ENCODE measurements around the gene CCL18. TPM values are rescaled to one million over a fixed set of nuclear protein-coding genes. Genes with fewer than 3 reads are reported as not detected.
A peak's percentile ranks its signal among the peaks of the same experiment; 100 is the strongest.

CCL18 gene
- total and polyA plus RNA-seq, 2 of the 8 experiments (the other 6 are each of a cell fraction or from before 2014, with no cell fraction given): not detected

GRCh38 chr17:36094746-36095145 is 30.7 kb downstream of the CCL18 start:
- Histone ChIP-seq H3K79me2 (ENCODE audit: control insufficient read depth in 1 of 2, insufficient read depth in 2 of 2, low read length in 2 of 2) (no peaks in the 10 kb centered on the region), H3K27me3 (replicated peaks in 1 of 4; ENCODE audit: control insufficient read depth in 3 of 4, extremely low read depth in 1 of 4, insufficient read depth in 3 of 4, low read length in 3 of 4) (no peaks in the 10 kb centered on the region), H2BK15ac (ENCODE audit: low read length) (no peak overlapping the region), H3K14ac (ENCODE audit: insufficient read length) (no peak overlapping the region), H3K9ac (replicated peaks in 1 of 4; ENCODE audit: extremely low read depth in 1 of 4, low read depth in 3 of 4, low read length in 3 of 4) (no peak overlapping the region; a peak in 1 of 7 replicates), H3K23me2 (ENCODE audit: low read depth, low read length) (no peaks in the 10 kb centered on the region), H2BK20ac (ENCODE audit: low read length) (no peak overlapping the region), H3K27ac (ENCODE audit: low read depth, low read length) (no peak overlapping the region), H2BK120ac (replicated peaks; ENCODE audit: low read depth, low read length) (no peak overlapping the region), H3K56ac (replicated peaks; ENCODE audit: insufficient read length, low read depth, low read length) (no peak overlapping the region), H2BK12ac (ENCODE audit: low read depth, low read length) (no peak overlapping the region), H4K5ac (ENCODE audit: insufficient read length, low read depth, low read length) (no peak overlapping the region), H3K79me1 (ENCODE audit: low read depth, low read length) (no peaks in the 10 kb centered on the region), H4K91ac (replicated peaks; ENCODE audit: insufficient read length, low read length) (no peak overlapping the region), H2AK5ac (ENCODE audit: low read depth, low read length) (no peak overlapping the region), H3K4ac (replicated peaks; ENCODE audit: insufficient read length, low read depth, low read length) (no peak overlapping the region), H3K4me2 (ENCODE audit: insufficient read depth in 1 of 2, low read depth in 2 of 2, low read length in 2 of 2) (no peak overlapping the region), H2BK5ac (ENCODE audit: low read depth, low read length) (no peak overlapping the region), H3K18ac (ENCODE audit: extremely low read depth, low read length) (no peak overlapping the region), H2AFZ (ENCODE audit: low read length) (0 out of 2 replicates have a peak overlapping the region, but pooled peaks have one; percentile 53), H3K36me3 (ENCODE audit: control insufficient read depth in 2 of 4, insufficient read depth in 4 of 4, low read length in 3 of 4) (no peaks in the 10 kb centered on the region), H3K4me3 (ENCODE audit: extremely low read depth in 1 of 4, insufficient read depth in 2 of 4, low read depth in 3 of 4, low read length in 4 of 4) (no peak overlapping the region), H3K4me1 (replicated peaks in 1 of 4; ENCODE audit: control insufficient read depth in 3 of 4, insufficient read depth in 4 of 4, low read length in 3 of 4) (no peaks in the 10 kb centered on the region; a peak in 1 of 7 replicates), H3K9me3 (ENCODE audit: insufficient read depth in 2 of 2, low read depth in 1 of 2, low read length in 1 of 2) (no peaks in the 10 kb centered on the region), H3K23ac (ENCODE audit: insufficient read length) (no peak overlapping the region), H4K20me1 (replicated peaks in 1 of 2; ENCODE audit: control insufficient read depth in 1 of 2, insufficient read depth in 2 of 2, low read length in 2 of 2) (no peaks in the 10 kb centered on the region), H4K8ac (ENCODE audit: extremely low read depth, insufficient read depth, low read length) (no peak overlapping the region)
- WGBS, 2 experiments (ENCODE audit: extremely low coverage in 1 of 2, insufficient coverage in 1 of 2, insufficient read length in 1 of 2, insufficient replicate concordance in 2 of 2, low coverage in 1 of 2, low lambda C conversion rate in 2 of 2, missing lambda C conversion rate in 1 of 2): 91% methylated on average over 6 of the region's 7 CpGs; no CpG with 5 or more reads in 1 of the 2 experiments
- POLR2A ChIA-PET (ENCODE audit: partially characterized antibody): no interaction called here
- FAIRE-seq (no peak), DNase-seq (ENCODE audit: low read depth in 1 of 2, low spot score in 2 of 2) (no peak)
- CTCF ChIA-PET (ENCODE audit: partially characterized antibody): no interaction called here
- TF ChIP-seq EGR1 (IDR thresholded peaks at IDR 0.05; ENCODE audit: borderline replicate concordance, low read depth, low read length) (no peak), TAF7 (optimal IDR thresholded peaks at IDR 0.05; ENCODE audit: borderline replicate concordance, low read depth, low read length) (no peak)
- TF ChIP-seq, protein P1, sequence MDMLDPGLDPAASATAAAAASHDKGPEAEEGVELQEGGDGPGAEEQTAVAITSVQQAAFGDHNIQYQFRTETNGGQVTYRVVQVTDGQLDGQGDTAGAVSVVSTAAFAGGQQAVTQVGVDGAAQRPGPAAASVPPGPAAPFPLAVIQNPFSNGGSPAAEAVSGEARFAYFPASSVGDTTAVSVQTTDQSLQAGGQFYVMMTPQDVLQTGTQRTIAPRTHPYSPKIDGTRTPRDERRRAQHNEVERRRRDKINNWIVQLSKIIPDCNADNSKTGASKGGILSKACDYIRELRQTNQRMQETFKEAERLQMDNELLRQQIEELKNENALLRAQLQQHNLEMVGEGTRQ (IDR thresholded peaks at IDR 0.05; ENCODE audit: low read length): no peak

Measured in H1 (cell line).